Astrocyte of the cerebellum (primary cell): ENCODE data around the gene SHTN1.

Source experiments
- DNase-seq: peaks from one replicate; pipeline ENCODE4 v3.0.0-alpha.2; 2011; ENCODE audit warnings: low read depth
- H3K4me3 ChIP-seq: 2 replicates; pipeline ENCODE4 v1.5.1; 2011; ENCODE audit warnings: mild to moderate bottlenecking, low read depth, low read length, moderate library complexity
- in situ Hi-C: cut with HindIII; loops from 2 replicates; pipeline ENCODE4 v1.10.0; 2017; ENCODE audit warnings: low sequenced_read_pairs
- TF ChIP-seq, protein P1 (sequence below): IDR thresholded peaks from 2 replicates; pipeline ENCODE4 v1.5.1; 2012; ENCODE audit warnings: low read length, low read depth, moderate library complexity, mild to moderate bottlenecking; ENCODE audit errors: missing control alignments

Gene SHTN1

DNA sequence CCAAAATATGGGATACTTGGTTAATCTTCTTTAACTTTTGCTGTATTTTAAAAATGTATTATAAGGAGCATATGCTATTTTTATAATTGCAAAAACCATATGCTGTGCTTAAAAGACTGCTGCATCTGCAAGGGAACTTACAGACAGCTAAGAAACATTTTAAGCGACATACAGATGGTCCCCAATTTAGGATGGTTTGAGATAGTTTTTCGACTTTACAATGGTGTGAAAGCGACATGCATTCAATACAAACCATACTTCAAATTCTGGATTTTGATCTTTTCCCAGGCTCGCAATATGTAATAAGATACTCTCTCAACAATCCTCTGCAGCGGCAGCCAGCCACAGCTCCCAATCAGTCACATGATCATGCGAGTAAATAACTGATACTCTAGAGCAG is 73.2 kb downstream of the SHTN1 start:
- DNase-seq = no peak
- H3K4me3 ChIP-seq = no peak overlapping the region
- TF ChIP-seq, protein P1, sequence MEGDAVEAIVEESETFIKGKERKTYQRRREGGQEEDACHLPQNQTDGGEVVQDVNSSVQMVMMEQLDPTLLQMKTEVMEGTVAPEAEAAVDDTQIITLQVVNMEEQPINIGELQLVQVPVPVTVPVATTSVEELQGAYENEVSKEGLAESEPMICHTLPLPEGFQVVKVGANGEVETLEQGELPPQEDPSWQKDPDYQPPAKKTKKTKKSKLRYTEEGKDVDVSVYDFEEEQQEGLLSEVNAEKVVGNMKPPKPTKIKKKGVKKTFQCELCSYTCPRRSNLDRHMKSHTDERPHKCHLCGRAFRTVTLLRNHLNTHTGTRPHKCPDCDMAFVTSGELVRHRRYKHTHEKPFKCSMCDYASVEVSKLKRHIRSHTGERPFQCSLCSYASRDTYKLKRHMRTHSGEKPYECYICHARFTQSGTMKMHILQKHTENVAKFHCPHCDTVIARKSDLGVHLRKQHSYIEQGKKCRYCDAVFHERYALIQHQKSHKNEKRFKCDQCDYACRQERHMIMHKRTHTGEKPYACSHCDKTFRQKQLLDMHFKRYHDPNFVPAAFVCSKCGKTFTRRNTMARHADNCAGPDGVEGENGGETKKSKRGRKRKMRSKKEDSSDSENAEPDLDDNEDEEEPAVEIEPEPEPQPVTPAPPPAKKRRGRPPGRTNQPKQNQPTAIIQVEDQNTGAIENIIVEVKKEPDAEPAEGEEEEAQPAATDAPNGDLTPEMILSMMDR = no peak
- in situ Hi-C loops = no loop called here

DNA sequence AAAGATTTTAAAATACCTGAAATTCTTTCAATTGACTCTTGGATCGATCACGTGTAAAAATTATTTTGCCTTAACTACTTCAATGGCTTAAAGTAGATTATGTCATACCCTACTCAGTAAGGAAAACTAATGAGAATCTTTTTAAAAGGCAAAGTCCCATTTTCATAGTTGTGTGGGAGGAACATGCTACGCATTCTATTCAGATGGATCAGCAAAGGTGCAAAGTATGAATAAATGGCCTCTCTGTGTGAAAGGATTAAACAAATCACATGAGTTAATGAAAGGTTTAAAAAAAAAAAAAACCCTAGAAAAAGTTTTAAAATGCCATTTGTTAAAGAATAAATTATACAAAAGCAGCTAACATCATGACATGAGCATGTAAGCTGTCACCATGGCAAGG is 78.6 kb downstream of the SHTN1 start:
- TF ChIP-seq, protein P1 = no peak
- no peak for DNase-seq
- in situ Hi-C loops = no loop called here
- H3K4me3 ChIP-seq = no peak overlapping the region

DNA sequence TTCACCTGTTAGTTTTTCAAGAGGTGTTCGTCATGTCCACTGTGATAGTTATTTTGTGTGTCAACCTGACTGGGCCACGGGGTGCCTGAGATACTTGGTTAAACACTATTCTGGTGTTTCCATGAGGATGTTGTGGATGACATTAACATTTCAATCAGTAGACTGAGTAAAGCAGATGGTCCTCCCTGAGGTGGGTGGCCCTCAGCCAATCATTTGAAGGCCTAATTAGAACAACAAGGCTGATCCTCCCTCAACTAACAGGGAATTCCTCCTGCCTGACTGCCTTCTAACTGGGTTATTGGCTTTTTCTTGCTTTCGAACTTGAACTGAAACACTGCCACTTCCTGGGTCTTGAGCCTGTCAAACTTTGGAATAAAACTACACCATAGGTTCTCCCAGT is 79.9 kb downstream of the SHTN1 start:
- TF ChIP-seq, protein P1 = no peak
- H3K4me3 ChIP-seq = no peak overlapping the region
- no peak for DNase-seq
- in situ Hi-C loops = no loop called here

DNA sequence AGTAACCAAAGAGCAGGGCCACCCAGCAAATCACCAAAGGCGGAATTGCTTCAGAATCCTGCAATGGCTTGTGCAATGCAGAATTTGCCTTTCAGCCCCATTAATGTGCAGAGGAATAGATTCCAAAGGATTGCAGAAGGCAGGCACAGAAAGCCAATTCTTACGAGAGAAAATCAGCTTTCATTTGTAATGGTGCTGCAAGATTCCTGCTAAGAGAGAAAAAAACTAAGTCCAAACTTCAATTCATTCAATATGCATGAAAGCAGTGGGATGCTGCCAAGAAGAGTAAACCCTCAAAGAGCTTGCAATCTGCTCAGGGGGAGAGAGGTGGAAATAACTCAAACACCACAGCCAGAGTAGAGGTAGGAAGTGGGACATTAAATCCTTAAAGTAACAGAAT is 85.3 kb downstream of the SHTN1 start:
- no peak for DNase-seq
- no peak overlapping the region for H3K4me3 ChIP-seq
- in situ Hi-C loops = no loop called here
- TF ChIP-seq, protein P1 = no peak

DNA sequence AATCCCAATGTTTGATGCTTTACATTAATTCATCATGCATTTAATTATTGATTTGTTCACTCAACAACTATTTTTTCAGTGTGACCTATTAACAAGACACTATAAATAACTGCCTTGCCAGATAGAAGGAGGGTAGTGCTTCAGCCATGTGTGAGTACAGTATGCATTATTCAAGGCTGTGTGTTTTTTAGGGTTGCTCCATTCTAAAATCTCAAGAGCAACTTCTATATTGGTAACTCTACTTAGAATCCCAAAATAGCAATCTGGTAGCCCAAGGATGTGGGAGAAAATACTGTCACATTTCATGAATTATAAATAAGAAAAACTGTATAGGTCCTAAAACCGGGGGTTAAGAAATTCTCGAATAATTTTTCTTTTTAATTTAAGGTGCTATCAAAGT is 85.8 kb downstream of the SHTN1 start:
- TF ChIP-seq, protein P1 = no peak
- DNase-seq = no peak
- H3K4me3 ChIP-seq = no peak overlapping the region
- in situ Hi-C loops = no loop called here

DNA sequence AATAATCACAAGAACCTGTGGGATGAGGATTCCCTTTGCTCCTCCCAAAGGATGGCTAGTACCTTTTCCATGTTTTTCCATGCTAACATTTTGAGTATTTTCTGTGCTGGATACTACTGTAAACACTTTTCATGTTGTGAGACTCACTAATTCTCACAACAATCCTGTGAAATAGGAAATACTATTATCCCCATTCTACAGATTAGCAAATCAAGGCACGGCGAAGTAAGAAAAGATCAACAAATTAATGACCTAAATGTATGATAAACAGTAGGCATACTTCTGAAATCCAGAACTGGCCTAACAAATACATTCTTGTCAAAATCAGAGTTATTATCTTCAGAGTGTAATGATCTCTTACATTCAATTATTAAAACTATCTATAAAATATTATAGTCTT is 86.4 kb downstream of the SHTN1 start:
- TF ChIP-seq, protein P1 = no peak
- in situ Hi-C loops = no loop called here
- no peak for DNase-seq
- H3K4me3 ChIP-seq = no peak overlapping the region

DNA sequence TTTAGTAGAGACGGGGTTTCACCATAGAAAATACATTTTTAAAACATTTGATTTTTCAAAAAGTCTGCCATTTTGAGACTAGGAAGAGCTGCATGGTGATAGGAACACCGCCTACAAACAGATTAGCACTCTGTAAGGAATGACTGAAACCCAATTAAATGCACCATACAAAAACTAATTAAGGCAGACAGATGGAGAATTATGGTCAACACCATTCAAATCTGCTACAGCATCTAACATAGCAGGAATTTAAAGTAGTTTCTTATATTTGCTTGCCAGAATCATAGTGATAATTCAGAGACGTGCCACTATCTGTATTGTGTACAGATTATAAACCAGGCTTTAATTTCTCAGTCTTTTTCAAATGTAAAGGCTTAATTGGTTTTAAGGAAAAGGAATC is 87.5 kb downstream of the SHTN1 start:
- in situ Hi-C loops = no loop called here

More for the DNA sequence above, 87.5 kb downstream of the SHTN1 start:
- TF ChIP-seq, protein P1 = no peak
- DNase-seq = no peak
- H3K4me3 ChIP-seq = no peak overlapping the region
